ENCODE results near the gene RRP1.

The RRP1 gene

DNA sequence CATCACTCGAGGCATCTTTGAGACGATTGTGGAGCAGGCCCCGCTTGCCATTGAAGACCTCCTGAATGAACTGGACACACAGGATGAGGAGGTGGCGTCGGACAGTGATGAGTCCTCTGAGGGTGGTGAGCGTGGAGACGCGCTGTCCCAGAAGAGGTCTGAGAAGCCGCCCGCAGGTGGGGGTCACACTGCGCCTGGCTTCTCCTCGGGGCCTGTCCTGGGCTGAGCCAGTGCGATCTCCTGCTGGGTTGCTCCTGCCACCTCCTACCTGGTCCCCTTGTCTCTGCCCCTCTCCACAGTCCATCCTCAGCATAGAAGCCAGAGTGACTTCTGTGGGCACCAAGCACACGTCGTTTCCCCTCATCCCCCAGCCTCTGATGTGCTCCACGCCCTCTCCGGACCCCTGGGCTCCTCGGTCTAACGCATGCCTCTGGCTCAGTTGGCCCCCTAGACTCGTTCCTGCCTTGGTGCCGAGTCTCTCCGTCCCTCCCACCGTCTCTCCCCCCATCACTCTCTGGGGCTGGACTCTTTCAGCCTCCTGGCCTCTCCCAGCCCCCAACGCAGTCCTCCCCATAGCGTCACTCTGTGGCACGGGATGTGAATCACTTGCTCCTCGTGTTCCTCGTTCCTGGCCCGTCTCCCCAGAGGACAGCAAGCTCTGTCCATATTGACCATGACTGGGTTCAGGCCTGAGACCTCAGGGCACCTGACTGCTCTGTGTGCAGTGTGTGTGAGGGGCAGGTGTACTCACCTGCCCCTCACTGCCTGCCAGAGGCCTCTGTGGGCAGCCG, 8.7 kb downstream of the RRP1 start:
- FAIRE-seq: no peak
- TF ChIP-seq TAF1 (IDR thresholded peaks at IDR 0.05; ENCODE audit: low read depth, low read length) (no peak), POU2F2 (IDR thresholded peaks at IDR 0.05; ENCODE audit: low read depth, low read length) (no peak), SPI1 (IDR thresholded peaks at IDR 0.05; ENCODE audit: low read depth, low read length) (no peak), PAX5 (IDR thresholded peaks at IDR 0.05; ENCODE audit: insufficient read depth, low read length, severe bottlenecking) (no peak), POLR2AphosphoS5 (IDR thresholded peaks at IDR 0.05; ENCODE audit: low read depth, low read length) (no peak), POLR2A (IDR thresholded peaks at IDR 0.05; ENCODE audit: low read depth, low read length) (no peak)
- no peak for DNase-seq (ENCODE audit: insufficient read length, low spot score)

DNA sequence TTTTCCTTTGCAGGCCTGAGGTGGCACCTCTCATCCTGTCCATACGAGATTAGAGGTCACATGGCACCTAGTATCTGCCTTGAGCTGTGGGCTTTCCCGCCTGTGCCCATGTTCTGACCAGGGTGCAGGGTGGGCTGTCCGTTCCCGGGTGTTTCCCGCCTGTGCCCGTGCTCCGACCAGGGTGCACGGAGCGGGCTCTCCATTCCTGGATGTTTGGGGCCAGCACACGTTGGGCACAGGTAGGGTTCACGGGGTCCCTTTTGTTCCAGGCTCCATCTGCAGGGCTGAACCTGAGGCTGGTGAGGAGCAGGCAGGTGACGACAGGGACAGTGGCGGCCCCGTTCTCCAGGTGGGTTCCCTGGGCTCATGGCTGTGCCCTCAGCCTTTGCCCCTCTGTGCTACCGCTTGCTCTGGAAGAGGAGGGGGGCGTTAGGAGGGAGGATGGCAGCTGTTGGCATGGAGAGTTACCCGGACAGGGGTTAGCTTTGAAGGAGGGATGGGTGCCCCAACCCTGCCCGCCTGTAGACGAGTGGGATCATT, 10.0 kb downstream of the RRP1 start:
- DNase-seq (ENCODE audit: insufficient read length, low spot score): no peak
- no peak for FAIRE-seq
- TF ChIP-seq POLR2A (IDR thresholded peaks at IDR 0.05; ENCODE audit: low read depth, low read length): no peak
- no peak for TF ChIP-seq SPI1 (IDR thresholded peaks at IDR 0.05; ENCODE audit: low read depth, low read length)
- TF ChIP-seq POLR2AphosphoS5 (IDR thresholded peaks at IDR 0.05; ENCODE audit: low read depth, low read length): no peak
- no peak for TF ChIP-seq PAX5 (IDR thresholded peaks at IDR 0.05; ENCODE audit: insufficient read depth, low read length, severe bottlenecking)
- TF ChIP-seq TAF1 (IDR thresholded peaks at IDR 0.05; ENCODE audit: low read depth, low read length): no peak
- no peak for TF ChIP-seq POU2F2 (IDR thresholded peaks at IDR 0.05; ENCODE audit: low read depth, low read length)

DNA sequence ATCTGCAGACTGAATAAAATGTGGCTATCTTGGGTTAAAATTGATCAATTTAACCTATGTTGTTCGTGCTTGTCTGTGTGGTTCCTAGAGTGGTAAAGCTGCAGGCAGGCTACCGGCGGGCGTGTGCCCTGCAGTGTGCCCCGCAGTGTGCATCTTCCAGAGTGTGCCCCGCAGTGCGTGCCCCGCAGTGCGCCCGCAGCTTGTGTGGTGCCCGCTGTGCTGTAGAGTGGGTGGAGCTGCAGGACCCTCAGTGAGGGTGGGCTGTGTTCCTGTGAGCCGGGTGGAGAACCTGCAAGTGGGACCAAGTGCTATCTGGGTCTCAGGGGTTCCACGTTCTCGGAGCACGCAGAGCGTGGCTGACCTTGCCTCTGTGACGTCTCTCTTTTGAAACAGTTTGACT, 10.7 kb downstream of the RRP1 start:
- FAIRE-seq (no peak), DNase-seq (ENCODE audit: insufficient read length, low spot score) (no peak)
- TF ChIP-seq TAF1 (IDR thresholded peaks at IDR 0.05; ENCODE audit: low read depth, low read length) (no peak), POLR2A (IDR thresholded peaks at IDR 0.05; ENCODE audit: low read depth, low read length) (no peak), POLR2AphosphoS5 (IDR thresholded peaks at IDR 0.05; ENCODE audit: low read depth, low read length) (no peak), POU2F2 (IDR thresholded peaks at IDR 0.05; ENCODE audit: low read depth, low read length) (no peak), SPI1 (IDR thresholded peaks at IDR 0.05; ENCODE audit: low read depth, low read length) (no peak), PAX5 (IDR thresholded peaks at IDR 0.05; ENCODE audit: insufficient read depth, low read length, severe bottlenecking) (no peak)

DNA sequence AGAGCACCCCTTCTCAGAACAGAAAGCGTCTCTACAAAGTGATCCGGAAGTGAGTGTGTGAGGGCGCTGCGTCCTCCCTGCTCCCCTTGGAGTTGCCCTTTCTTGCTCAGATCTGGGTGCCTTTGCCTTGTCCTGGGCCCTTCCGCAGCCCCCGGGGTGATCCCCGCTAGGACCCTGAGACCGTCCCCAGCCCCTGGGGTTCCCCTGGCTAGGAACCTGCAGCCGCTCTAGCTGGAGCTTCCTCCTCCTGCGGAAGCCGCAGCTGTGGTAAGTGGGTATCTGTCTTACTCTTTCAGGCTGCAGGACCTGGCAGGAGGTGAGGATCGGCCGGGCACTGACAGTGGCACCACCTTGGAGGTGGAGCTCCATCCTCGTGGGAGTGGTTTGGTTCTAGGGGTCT, 11.2 kb downstream of the RRP1 start:
- TF ChIP-seq POLR2AphosphoS5 (IDR thresholded peaks at IDR 0.05; ENCODE audit: low read depth, low read length): no peak
- no peak for TF ChIP-seq POLR2A (IDR thresholded peaks at IDR 0.05; ENCODE audit: low read depth, low read length)
- no peak for TF ChIP-seq SPI1 (IDR thresholded peaks at IDR 0.05; ENCODE audit: low read depth, low read length)
- TF ChIP-seq PAX5 (IDR thresholded peaks at IDR 0.05; ENCODE audit: insufficient read depth, low read length, severe bottlenecking): no peak
- TF ChIP-seq TAF1 (IDR thresholded peaks at IDR 0.05; ENCODE audit: low read depth, low read length): no peak
- TF ChIP-seq POU2F2 (IDR thresholded peaks at IDR 0.05; ENCODE audit: low read depth, low read length): no peak
- no peak for DNase-seq (ENCODE audit: insufficient read length, low spot score)

DNA sequence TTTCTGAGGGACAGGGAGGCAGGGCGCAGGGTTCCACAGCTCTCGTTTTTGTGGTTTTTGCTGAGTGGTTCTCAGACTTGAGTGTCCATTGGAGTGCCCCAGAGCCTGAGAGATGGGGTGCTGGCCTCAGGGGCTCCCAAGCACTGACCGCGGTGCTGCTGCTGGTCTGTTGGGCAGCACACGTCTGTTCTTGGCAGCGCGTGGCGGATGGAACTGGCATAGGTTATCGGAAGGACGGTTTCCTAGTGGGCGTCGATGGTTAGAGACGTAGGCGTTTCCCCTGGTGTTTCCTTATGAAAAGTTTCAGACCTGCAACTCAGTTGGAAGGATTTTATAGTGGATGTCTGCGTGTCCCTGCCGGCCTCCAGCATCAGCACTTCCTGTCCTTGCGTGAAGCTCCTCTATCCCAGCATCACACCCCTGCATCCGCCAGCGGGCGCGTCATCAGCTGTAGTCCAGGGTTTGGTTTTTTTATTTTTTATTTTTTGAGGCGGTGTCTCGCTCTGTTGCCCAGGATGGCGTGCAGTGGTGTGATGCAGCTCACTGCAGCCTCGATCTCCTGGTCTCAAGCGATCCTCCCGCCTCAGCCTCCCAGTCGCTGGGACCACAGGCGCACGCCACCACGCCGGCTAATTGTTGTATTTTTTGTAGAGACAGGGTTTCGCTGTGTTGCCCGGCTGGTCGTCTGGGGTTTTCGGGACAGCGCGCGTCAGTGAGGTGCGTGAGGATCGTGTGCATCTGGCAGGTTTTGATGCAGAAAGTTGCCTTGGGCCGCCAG, 11.8 kb downstream of the RRP1 start:
- TF ChIP-seq POU2F2 (IDR thresholded peaks at IDR 0.05; ENCODE audit: low read depth, low read length) (no peak), TAF1 (IDR thresholded peaks at IDR 0.05; ENCODE audit: low read depth, low read length) (no peak), PAX5 (IDR thresholded peaks at IDR 0.05; ENCODE audit: insufficient read depth, low read length, severe bottlenecking) (no peak), SPI1 (IDR thresholded peaks at IDR 0.05; ENCODE audit: low read depth, low read length) (no peak), POLR2AphosphoS5 (IDR thresholded peaks at IDR 0.05; ENCODE audit: low read depth, low read length) (no peak), POLR2A (IDR thresholded peaks at IDR 0.05; ENCODE audit: low read depth, low read length) (no peak)
- no peak for FAIRE-seq

More for the DNA sequence above, 11.2 kb downstream of the RRP1 start:
- no peak for FAIRE-seq

DNA sequence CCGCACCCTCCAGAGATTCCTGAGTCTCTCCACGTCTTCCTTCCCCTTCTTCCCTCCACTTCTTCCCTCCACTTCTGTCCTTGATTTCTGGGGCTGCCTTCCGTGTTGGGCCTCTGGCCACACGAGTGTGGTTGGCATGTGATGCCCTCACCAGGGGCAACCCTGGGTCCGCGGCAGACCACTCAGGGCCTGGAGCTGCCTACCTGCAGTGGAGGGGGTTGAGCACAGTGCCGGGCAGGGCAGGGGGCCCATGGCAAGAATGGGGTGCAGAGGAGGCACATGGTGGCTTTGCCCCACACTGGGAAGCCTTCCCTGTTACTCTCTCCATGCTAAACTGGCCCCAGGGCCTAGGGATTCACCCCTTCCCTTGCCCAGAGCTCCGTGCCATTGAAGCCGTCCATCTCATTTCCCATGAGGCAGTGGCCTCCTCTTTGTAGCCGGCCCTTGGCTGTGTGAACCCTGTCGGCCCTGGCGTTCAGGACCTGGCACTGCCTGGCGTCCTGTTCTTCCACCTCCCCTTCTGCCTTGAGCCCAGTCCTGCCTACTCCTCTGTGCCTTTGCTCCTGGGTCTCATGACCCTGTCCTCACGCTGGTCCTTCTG, 13.4 kb downstream of the RRP1 start:
- DNase-seq (ENCODE audit: insufficient read length, low spot score) (no peak), FAIRE-seq (no peak)
- no peak for TF ChIP-seq POLR2A (IDR thresholded peaks at IDR 0.05; ENCODE audit: low read depth, low read length)
- no peak for TF ChIP-seq PAX5 (IDR thresholded peaks at IDR 0.05; ENCODE audit: insufficient read depth, low read length, severe bottlenecking)
- TF ChIP-seq POLR2AphosphoS5 (IDR thresholded peaks at IDR 0.05; ENCODE audit: low read depth, low read length): no peak
- TF ChIP-seq SPI1 (IDR thresholded peaks at IDR 0.05; ENCODE audit: low read depth, low read length): no peak
- TF ChIP-seq TAF1 (IDR thresholded peaks at IDR 0.05; ENCODE audit: low read depth, low read length): no peak
- no peak for TF ChIP-seq POU2F2 (IDR thresholded peaks at IDR 0.05; ENCODE audit: low read depth, low read length)

More for the DNA sequence above, 11.8 kb downstream of the RRP1 start:
- no peak for DNase-seq (ENCODE audit: insufficient read length, low spot score)

DNA sequence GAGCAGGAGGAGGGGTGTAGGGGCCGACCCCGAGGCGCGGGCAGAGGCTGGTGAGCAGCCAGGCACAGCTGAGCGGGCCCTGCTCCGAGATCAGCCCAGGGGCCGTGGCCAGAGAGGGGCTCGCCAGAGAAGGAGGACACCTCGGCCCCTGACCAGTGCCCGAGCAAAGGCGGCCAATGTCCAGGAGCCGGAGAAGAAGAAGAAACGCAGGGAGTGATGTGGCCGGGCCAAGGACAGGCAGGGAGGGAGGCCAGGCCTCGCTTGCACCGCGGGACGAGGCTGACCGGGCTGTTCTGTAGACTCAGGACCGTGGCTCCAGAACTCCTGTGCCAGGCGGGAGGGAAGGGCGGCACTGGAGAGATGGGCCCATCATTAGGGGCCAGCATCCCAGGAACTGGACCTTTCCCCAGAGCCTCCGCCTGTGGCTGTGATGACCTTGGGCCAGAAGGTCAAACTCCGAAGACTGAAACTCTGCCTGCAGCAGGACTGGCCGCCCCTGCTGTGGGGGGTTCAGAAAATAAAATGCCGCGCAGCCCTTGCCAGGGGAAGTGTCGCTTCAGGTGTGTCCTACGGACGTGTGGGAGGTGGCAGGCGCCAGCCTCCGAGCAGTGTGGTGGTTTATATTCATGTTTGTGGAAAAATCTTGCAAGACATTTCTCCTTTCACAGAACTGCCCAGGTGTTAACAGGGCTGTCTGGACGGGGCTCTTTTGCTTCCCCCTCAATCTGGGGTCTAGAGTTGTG, 14.4 kb downstream of the RRP1 start:
- FAIRE-seq (no peak), DNase-seq (ENCODE audit: insufficient read length, low spot score) (no peak)
- TF ChIP-seq PAX5 (IDR thresholded peaks at IDR 0.05; ENCODE audit: insufficient read depth, low read length, severe bottlenecking) (no peak), POLR2AphosphoS5 (IDR thresholded peaks at IDR 0.05; ENCODE audit: low read depth, low read length) (no peak; the same call in 1 of the 2 replicates), POLR2A (IDR thresholded peaks at IDR 0.05; ENCODE audit: low read depth, low read length) (no peak)

DNA sequence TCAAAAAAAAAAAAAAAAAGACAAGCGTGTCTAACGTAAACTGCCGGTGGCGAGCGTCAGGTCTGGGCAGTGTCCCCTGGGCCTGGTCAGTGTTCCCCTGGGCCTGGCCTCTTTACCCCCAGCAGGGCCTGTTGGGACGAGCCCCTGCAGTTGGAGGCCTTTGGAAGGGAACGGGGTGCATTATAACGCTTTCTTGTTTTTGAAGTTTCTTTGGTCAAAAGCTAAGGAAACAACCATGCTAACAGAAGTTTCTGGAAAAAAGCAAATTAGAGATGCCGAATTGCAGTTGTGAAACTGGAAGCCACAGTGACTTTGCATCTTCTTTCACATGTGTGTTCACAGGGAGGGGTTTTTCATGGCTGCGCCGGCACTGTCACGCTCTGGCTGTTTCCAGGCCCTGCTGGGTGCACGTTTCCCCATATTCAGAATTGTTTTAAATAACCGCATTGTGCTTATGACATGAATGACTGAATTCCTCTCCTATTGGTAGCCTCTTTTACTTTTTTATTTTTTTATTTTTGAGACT, 16.0 kb downstream of the RRP1 start:
- peak; percentile 93 for DNase-seq (ENCODE audit: insufficient read length, low spot score)
- FAIRE-seq: peak; percentile 93
- TF ChIP-seq SPI1 (IDR thresholded peaks at IDR 0.05; ENCODE audit: low read depth, low read length) (peak; percentile 58), POLR2AphosphoS5 (IDR thresholded peaks at IDR 0.05; ENCODE audit: low read depth, low read length) (no peak), TAF1 (IDR thresholded peaks at IDR 0.05; ENCODE audit: low read depth, low read length) (0 out of 2 replicates have a peak, but pooled peaks have one; percentile 5), PAX5 (IDR thresholded peaks at IDR 0.05; ENCODE audit: insufficient read depth, low read length, severe bottlenecking) (peak; percentile 98), POLR2A (IDR thresholded peaks at IDR 0.05; ENCODE audit: low read depth, low read length) (no peak), POU2F2 (IDR thresholded peaks at IDR 0.05; ENCODE audit: low read depth, low read length) (peak; percentile 96)
